Neural crest cell (in vitro differentiated cells): ENCODE results near the gene DIPK1C. TPM values are rescaled to one million over a fixed set of nuclear protein-coding genes. Genes with fewer than 3 reads are reported as not detected.

Experiments used
- DNase-seq: peaks from one replicate; pipeline ENCODE4 v3.0.0; 2021; ENCODE audit warnings: low read depth, mixed read lengths, low spot score
- H3K27ac Mint-ChIP-seq: one replicate; pipeline ENCODE4 v1.8.0; 2021; ENCODE audit warnings: mild to moderate bottlenecking, mixed read lengths; ENCODE audit not compliant: unreplicated experiment
- H3K27me3 Mint-ChIP-seq: 2 replicates; pipeline ENCODE4 v1.8.0; 2021; ENCODE audit warnings: low read depth, mild to moderate bottlenecking, mixed read lengths
- H3K36me3 Mint-ChIP-seq: 2 replicates; pipeline ENCODE4 v1.8.0; 2021; ENCODE audit warnings: low read depth, mild to moderate bottlenecking, mixed read lengths
- H3K4me1 Mint-ChIP-seq: 2 replicates; pipeline ENCODE4 v1.8.0; 2021; ENCODE audit warnings: mixed read lengths
- H3K4me3 Mint-ChIP-seq: one replicate; pipeline ENCODE4 v1.8.0; 2021; ENCODE audit warnings: mild to moderate bottlenecking, mixed read lengths
- H3K9me3 Mint-ChIP-seq: 2 replicates; pipeline ENCODE4 v1.8.0; 2021; ENCODE audit warnings: mixed read lengths
- total RNA-seq: library from RNA; stranded (reverse); gene quantifications from 2 replicates; pipeline ENCODE4 v1.2.1, GENCODE V29; 2021
- TF ChIP-seq, protein P1 (sequence below): fragments of 200-600 bp; sonication (generic); conservative IDR thresholded peaks from 2 replicates; pipeline ENCODE4 v1.5.0; 2021; ENCODE audit warnings: antibody characterized with exemption, mild to moderate bottlenecking

DIPK1C gene
- total RNA-seq, 1 donor from 2014 or later, result not detected

DNA sequence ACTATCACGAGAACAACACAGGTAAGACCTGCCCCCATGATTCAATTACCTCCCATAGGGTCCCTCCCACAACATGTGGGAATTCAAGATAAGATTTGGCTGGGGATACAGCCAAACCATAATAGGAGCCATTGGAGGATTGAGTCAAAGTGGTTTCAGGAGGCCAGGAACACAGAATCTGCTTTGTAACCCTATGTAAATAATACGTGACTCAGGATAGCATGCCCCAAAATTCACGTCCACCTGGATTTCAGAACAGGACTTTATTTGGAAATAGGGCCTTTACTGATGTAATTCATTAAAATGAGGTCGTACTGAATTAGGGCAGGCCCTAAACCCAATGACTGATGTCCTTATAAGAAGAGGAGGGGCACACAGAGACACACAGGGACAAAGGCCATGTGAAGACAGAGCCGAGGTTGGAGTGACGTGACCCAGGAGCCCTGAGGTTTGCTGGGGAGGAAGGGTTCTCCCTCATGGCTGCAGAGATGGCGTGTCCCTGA lies 23.1 kb upstream of the DIPK1C start:
- Mint-ChIP-seq H3K36me3 (no peaks in the 10 kb centered on the region), H3K27ac (no peak overlapping the region), H3K4me3 (no peak overlapping the region), H3K4me1 (peaks cover 5% of the 10 kb centered on the region), H3K9me3 (no peaks in the 10 kb centered on the region), H3K27me3 (no peaks in the 10 kb centered on the region)
- TF ChIP-seq, protein P1, sequence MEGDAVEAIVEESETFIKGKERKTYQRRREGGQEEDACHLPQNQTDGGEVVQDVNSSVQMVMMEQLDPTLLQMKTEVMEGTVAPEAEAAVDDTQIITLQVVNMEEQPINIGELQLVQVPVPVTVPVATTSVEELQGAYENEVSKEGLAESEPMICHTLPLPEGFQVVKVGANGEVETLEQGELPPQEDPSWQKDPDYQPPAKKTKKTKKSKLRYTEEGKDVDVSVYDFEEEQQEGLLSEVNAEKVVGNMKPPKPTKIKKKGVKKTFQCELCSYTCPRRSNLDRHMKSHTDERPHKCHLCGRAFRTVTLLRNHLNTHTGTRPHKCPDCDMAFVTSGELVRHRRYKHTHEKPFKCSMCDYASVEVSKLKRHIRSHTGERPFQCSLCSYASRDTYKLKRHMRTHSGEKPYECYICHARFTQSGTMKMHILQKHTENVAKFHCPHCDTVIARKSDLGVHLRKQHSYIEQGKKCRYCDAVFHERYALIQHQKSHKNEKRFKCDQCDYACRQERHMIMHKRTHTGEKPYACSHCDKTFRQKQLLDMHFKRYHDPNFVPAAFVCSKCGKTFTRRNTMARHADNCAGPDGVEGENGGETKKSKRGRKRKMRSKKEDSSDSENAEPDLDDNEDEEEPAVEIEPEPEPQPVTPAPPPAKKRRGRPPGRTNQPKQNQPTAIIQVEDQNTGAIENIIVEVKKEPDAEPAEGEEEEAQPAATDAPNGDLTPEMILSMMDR, result no peak
- no peak for DNase-seq

DNA sequence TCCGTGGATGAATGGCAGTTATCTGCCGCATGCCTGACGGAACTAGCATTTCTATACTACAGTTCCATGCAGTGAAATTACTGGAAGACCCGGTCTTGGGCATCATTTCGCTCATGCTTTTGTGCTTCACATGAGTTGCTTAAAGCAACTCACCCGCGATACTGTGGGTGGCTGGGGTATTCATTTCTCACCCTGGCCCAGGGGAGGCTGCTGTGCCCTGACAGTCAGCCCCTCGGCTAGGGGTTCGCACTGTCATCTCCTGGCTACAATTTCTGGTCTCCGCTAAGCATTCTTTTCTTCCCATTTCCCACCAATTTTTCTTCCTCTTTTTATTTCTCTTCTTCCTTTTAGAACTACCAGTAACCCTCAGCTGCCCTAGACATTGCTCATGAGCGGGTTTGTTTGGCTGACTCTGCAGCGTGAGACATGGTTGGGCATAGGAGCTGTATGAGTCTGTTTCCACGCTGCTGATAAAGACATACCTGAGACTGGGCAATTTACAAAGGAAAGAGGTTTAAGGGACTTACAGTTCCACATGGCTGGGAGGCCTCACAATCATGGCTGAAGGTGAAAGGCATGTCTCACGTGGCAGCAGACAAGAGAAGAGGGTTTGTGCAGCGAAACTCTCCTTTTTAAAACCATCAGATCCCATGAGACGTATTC lies 22.5 kb upstream of the DIPK1C start:
- H3K4me1 Mint-ChIP-seq, result peaks cover 1% of the 10 kb centered on the region
- no peak overlapping the region for H3K4me3 Mint-ChIP-seq
- H3K36me3 Mint-ChIP-seq, result no peaks in the 10 kb centered on the region
- H3K27me3 Mint-ChIP-seq, result no peaks in the 10 kb centered on the region
- no peak for DNase-seq
- H3K27ac Mint-ChIP-seq, result no peak overlapping the region
- no peaks in the 10 kb centered on the region for H3K9me3 Mint-ChIP-seq
- TF ChIP-seq, protein P1, result no peak

DNA sequence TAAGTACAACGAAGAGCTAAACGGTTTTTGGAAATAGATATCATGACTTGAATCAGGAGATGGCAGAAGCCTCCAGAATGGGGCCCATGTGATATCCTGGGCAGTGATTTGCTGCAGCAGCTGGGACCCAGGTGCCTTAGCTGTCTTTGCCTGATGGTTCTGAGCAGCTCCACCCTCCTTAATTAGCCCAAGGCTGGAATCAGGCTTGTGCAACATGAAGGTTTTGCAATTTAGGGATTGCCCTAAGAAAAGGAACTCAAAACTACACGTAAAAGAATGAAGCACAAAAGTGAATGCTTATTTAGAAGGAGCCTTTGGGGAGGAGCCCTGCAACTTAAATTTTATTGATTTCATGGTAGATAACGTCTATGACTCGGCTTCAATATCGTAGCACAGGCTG lies 21.8 kb upstream of the DIPK1C start:
- DNase-seq, result no peak
- H3K4me3 Mint-ChIP-seq, result no peak overlapping the region
- no peaks in the 10 kb centered on the region for H3K9me3 Mint-ChIP-seq
- TF ChIP-seq, protein P1, result no peak
- H3K4me1 Mint-ChIP-seq, result no peaks in the 10 kb centered on the region
- H3K27ac Mint-ChIP-seq, result no peak overlapping the region
- no peaks in the 10 kb centered on the region for H3K27me3 Mint-ChIP-seq
- H3K36me3 Mint-ChIP-seq, result no peaks in the 10 kb centered on the region

DNA sequence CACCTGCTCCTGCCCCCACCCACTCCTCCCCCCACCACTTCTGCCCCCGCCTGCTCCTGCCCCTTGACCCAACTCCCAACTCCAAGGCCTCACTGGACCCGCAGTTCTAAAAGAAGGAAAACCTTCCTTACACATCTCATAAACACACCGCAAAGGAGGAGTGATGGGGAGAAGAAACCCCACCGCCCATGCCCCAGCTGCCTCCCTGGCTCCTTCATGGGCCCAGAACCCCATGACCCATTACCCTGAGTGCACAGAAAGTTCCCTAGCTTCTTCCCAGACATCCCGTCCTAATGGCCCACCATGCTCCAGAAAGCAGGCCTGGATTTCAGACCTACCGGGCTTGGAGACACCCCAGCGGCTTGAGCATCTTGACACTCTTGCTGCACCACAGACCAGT lies 21.2 kb upstream of the DIPK1C start:
- no peaks in the 10 kb centered on the region for H3K4me1 Mint-ChIP-seq
- H3K27me3 Mint-ChIP-seq, result no peaks in the 10 kb centered on the region
- H3K36me3 Mint-ChIP-seq, result no peaks in the 10 kb centered on the region
- no peak for DNase-seq
- no peak overlapping the region for H3K27ac Mint-ChIP-seq
- H3K9me3 Mint-ChIP-seq, result no peaks in the 10 kb centered on the region
- TF ChIP-seq, protein P1, result no peak
- H3K4me3 Mint-ChIP-seq, result no peak overlapping the region

DNA sequence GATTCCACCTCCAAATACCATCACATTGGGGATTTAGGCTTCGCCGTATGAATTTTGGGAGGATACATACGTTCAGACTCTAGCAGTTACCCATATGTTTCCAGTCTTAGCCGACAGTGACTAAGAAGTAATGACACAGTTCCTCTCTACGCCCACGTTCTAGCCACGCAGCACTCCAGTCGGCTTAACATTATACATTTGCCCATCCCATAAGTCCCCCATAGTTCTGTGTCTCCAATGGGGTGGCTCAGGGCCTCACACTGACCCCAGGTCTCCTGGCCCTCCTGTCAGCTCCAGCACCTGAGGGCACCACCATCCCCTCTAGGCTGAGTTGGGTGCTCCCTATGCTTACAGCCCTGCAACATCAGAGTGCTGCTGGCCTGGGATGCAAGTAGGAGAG lies 20.7 kb upstream of the DIPK1C start:
- H3K27me3 Mint-ChIP-seq, result no peaks in the 10 kb centered on the region
- TF ChIP-seq, protein P1, result no peak
- no peak overlapping the region for H3K27ac Mint-ChIP-seq
- no peak for DNase-seq
- no peaks in the 10 kb centered on the region for H3K9me3 Mint-ChIP-seq
- no peaks in the 10 kb centered on the region for H3K36me3 Mint-ChIP-seq
- no peaks in the 10 kb centered on the region for H3K4me1 Mint-ChIP-seq
- H3K4me3 Mint-ChIP-seq, result no peak overlapping the region
